HPDE6-E6E7 (cell line): ENCODE data around the gene BST2.

Source experiments
- DNase-seq: peaks from one replicate; pipeline ENCODE4 v3.0.0; 2011; ENCODE audit warnings: missing footprints; ENCODE audit errors: extremely low spot score

The BST2 gene, protein sequence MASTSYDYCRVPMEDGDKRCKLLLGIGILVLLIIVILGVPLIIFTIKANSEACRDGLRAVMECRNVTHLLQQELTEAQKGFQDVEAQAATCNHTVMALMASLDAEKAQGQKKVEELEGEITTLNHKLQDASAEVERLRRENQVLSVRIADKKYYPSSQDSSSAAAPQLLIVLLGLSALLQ

GRCh38 chr19:17405250-17406045, at the start of gene BST2:
BST2 (minus strand) TSS chr19:17405630; CDS start chr19:17405575, 55 bp downstream.
- peak; percentile 98 for DNase-seq

- no peak for DNase-seq
Measured at GRCh38 chr19:17454576-17455071, 49.2 kb upstream of the BST2 start.

DNA sequence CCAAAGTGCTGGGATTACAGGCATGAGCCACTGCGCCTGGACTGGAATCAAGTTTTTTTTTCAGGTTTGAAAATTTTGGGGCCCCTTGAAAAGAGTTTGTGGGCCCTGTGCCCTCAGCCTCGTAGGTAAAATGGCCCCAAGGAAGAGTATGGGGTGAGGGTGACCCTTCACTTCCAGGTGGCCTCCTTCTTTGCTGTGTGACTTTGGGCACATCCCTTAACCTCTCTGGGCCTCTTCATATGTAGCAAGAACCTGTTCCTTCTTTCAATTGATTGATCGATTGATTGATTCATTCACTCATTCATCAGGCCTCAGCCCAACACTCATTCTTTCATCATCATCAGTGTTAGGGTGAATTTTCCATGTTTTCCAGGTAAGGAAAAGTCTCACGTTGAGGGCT, 46.4 kb upstream of the BST2 start:
- no peak for DNase-seq

DNA sequence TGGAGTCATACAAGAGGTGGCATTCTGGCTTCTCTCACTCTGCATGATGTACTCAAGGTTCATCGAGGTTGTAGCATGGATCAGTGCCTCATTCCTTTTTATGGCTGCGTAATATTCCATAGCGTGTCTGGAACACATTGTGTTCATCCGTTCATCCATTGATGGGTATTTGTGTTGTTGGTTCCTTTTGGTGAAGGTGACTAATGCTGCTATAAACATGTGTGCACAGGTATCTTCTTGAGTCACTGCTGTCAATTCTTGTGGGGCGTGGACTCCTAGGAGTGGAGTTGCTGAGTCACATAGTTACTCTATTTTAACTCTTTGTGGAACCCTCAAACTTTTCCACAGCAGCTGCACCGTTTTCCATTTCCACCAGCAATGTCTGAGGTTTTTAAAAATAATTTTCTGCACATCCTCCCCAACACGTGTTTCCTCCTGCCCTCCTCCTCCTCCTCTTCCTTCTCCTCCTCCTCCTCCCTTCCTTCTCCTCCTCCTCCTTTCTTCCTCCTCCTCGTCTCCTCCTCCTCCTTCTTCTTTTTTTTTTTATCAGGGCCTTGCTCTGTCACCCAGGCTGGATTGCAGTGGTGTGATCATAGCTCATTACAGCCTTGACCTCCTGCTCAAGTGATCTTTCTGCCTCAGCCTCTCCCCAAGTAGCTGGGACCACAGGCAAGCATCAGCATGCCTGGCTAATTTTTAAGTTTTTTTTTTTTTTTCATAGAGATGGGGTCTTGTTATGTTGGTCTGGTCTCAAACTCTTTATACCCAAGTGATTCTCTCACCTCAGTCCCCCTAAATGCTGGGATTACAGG, 45.0 kb upstream of the BST2 start:
- DNase-seq, result peak; percentile 85

DNA sequence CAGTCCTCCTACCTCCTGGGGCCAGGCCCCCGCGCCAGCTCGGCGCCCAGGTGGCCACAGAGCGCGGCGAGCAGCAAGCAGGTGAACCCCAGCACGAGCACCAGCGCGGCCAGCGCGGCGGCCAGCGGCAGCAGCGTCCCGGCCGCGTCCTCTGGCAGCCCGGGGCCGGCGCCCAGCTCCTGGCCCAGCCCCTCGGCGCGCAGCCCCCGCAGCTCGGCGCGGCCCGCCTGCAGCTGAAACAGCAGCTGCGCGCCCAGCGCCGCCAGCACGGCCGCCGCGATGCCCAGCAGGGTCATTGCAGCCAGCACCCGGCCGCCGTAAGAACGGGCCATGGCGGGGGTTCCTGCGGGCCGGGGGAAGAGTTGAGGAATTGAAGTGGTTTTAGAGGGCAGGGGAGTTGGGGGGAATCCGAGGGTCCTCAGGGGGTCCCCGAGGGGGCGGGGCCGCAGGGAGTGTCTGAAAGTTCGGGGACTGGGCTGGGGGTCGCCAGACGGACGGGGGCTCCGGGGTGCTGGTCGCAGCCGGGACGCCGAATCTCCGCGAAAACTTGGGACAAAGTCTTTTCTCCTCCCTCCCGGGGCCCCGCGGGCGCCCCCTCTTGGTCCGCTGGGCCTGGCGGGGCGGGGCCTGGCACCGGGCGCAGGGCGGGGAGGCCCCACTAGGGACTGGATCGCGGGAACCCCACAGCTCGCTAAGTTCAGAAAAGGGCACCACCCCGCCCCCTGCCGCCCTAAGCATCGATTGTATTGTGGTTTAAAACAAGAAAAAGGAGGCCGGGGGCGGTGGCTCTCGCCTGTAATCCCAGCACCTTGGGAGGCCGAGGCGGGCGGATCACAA, 42.9 kb upstream of the BST2 start, which contains the start of gene TMEM221:
TMEM221 (minus strand) TSS at position 538 of the 837 bp plus-strand sequence; CDS start at position 332, 206 bp downstream.
- DNase-seq, result no peak

- DNase-seq, result no peak
Measured at GRCh38 chr19:17447704-17448130, 42.3 kb upstream of the BST2 start.

DNA sequence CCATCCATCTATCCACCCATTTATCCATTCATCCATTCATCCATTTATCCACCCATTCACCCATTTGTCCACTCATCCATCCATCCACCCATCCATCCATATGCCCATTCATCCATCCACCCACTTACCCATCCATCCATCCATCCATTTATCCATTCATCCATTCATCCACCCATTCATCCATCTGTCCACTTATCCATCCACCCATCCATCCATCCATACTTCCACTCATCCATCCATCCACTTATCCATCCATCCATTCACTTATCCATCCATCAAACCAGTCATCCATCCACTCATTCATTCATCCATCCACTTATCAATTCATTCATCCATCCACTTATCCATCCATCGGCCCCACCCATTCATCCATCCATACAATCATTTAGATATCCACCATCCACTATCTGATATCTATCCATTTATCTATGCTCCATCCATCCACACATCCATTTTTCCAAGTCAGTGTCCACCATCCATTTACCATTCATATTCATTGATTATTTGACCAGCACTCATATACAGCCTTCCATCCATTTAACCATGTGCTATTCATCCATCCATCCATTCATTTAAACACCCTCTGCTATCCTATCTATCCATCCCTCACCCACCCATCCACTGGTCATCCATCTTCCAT, 40.2 kb upstream of the BST2 start:
- DNase-seq, result no peak

- no peak for DNase-seq
Measured at GRCh38 chr19:17441241-17442021, 36.0 kb upstream of the BST2 start.

GRCh38 chr19:17436874-17437267, 31.4 kb upstream of the BST2 start:
- no peak for DNase-seq

DNA sequence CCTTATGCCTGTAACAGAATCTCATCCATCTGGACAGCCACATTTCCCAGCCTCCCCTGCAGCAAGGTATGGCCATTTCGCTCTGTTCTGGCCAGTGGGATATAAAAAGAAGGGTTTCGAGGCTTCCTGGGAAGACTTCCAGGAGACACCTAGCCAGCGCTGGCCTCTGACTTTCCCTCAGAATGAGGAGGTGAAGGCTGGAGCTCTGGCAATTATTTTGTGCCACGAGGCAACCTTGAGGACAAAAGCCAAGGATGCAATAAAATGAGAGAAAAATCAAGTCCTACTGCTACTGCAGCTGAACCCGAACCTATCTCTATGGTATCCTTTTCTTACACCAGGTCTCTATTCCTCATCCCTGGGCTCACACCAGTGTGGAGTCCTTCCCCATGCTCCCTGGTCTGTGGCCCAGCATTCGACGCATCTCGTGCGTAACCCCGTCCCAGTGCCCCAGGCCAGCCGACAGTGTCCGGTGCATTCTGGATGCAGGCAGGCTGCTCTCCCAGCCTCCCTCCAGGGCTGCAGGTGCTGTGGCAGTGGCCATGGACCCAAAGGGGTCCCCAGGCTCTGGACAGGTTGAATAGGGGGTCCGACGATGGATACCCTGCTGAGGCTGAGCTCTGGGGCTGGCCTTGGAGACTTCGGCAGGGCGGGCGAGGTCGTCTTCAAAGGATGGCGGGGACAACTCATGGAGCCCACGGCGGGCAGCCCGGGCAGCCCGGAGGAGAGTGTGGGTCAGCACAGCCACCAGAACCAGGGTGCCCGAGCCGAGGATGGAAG, 30.9 kb upstream of the BST2 start:
- no peak for DNase-seq

DNA sequence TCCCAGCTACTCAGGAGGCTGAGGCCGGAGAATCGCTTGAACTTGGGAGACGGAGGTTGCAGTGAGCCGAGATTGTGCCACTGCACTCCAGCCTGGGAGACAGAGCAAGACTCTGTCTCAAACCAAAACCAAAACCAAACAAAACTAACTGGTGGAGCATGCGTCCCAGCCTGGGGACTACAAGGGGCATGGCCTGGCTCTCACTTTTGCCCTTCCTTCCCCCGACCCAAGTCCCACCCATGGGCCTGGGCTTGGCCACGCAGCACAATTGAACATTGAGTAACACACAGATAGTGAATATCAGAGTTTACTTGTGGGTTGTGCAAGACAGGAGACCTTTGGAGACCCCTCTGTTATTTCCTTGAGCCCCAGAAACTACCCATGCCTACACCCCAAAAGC, 29.8 kb upstream of the BST2 start:
- DNase-seq, result no peak

DNA sequence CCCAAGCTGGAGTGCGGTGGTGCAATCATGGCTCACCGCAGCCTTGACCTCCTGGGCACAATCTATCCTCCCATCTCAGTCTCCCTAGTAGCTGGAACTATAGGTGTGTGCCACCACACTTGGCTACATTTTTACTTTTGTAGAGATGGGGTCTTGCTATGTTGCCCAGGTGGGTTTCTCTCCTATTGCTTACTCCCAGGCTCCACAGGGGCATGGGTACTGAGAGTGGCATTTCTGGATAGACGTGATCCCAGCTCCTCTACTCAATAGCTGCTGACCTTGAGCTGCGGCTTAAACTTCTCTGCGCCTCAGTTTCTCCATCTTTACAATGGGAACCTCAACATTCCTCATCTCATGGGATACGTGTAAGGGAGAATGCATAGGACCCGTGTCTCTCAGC, 26.0 kb upstream of the BST2 start:
- DNase-seq, result no peak

GRCh38 chr19:17429641-17430113, 24.2 kb upstream of the BST2 start:
- DNase-seq, result no peak

GRCh38 chr19:17424743-17425365, 19.4 kb upstream of the BST2 start:
- DNase-seq, result no peak

DNA sequence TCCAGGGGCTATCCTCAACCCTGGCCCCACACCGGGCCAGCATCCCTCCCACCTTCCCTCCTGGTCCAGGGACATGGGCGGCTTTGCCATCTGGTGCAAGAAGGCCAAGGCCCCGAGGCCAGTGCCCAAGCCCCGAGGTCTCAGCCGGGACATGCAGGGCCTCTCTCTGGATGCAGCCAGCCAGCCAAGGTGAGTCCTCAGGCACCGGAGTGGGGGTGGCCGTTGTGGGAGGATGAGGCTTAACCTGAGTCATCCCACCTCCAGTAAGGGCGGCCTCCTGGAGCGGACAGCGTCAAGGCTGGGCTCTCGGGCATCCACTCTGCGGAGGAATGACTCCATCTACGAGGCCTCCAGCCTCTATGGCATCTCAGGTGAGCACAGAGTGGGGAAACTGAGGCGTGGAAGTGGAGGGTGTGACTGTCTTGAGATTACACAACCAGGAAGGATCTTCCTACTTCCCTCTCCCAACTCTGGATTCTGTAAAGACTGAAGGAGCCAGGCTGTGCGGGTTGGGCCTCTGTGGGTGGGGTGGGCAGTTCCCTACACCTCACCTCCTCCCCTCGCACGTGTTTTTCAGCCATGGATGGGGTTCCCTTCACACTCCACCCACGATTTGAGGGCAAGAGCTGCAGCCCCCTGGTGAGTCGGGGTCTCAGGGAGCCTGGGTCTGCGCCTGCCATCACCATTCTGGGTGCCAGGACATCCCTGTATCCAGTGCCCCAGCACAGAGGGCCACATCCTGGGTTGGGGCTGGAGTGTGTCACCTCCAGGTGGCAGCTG, 18.2 kb upstream of the BST2 start:
- no peak for DNase-seq

DNA sequence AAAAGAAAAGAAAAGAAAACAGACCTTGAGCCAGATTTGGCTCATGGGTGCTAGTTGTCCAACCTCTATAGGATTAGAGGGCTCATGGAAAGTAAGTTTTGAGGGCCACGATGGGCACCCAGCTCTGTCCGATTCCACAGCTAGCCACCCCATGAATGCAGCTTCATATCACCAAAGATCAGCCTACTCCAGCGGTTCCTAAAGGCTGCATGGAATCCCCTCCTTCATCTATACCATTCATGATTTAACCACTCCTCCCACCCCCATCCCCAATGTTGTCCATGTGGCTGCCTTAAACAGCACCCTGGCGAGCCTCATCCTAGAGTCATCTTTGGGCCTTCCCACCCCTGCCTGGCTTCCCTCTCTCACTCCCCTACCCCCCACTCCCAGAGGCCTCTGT, 16.5 kb upstream of the BST2 start:
- DNase-seq, result no peak

- DNase-seq, result no peak
Measured at GRCh38 chr19:17420475-17420924, 15.1 kb upstream of the BST2 start.
